PFSK-1 (cell line): ENCODE data around the gene GGA1.

Source experiments
- FOXP2 ChIP-seq: optimal IDR thresholded peaks from 2 replicates; pipeline ENCODE3; 2011; ENCODE audit warnings: borderline replicate concordance, control low read depth, inconsistent platforms; ENCODE audit not compliant: insufficient read depth; ENCODE audit errors: extremely low read length, extremely low read depth
- POLR2AphosphoS5 ChIP-seq: IDR thresholded peaks from 2 replicates; pipeline ENCODE4 v1.6.1; 2012; ENCODE audit warnings: low read depth, mild to moderate bottlenecking, control low read depth, low read length, moderate library complexity
- REST ChIP-seq, 2 experiments: IDR thresholded peaks; 2 replicates each; pipeline versions ENCODE4 v1.6.1 to v1.8.0; 2011 to 2012; ENCODE audit warnings: low read depth in 2 of 2, low read length in 2 of 2, control low read depth in 1 of 2, inconsistent platforms in 1 of 2, mild to moderate bottlenecking in 1 of 2, moderate library complexity in 1 of 2; ENCODE audit not compliant: insufficient read depth in 1 of 2
- SIN3A ChIP-seq: IDR thresholded peaks from 2 replicates; pipeline ENCODE4 v1.6.1; 2012; ENCODE audit warnings: mild to moderate bottlenecking, low read length, moderate library complexity, borderline replicate concordance; ENCODE audit not compliant: insufficient read depth
- TAF1 ChIP-seq: IDR thresholded peaks from 2 replicates; pipeline ENCODE4 v1.6.1; 2012; ENCODE audit warnings: low read length, control low read depth, borderline replicate concordance; ENCODE audit not compliant: insufficient read depth

Gene GGA1

GRCh38 chr22:37589636-37590035 lies 19.0 kb upstream of the GGA1 start:
- TF ChIP-seq TAF1 (no peak), POLR2AphosphoS5 (no peak), FOXP2 (no peak), REST (IDR thresholded peaks at IDR 0.05; ENCODE audit: insufficient read depth in 1 of 2, low read depth in 2 of 2, low read length in 2 of 2) (no peak), SIN3A (no peak)

GRCh38 chr22:37591823-37592404 lies 16.7 kb upstream of the GGA1 start:
- TF ChIP-seq SIN3A, result no peak
- no peak for TF ChIP-seq REST (IDR thresholded peaks at IDR 0.05; ENCODE audit: insufficient read depth in 1 of 2, low read depth in 2 of 2, low read length in 2 of 2)
- no peak for TF ChIP-seq FOXP2
- no peak for TF ChIP-seq TAF1
- no peak for TF ChIP-seq POLR2AphosphoS5

GRCh38 chr22:37594237-37594636 lies 14.4 kb upstream of the GGA1 start:
- TF ChIP-seq POLR2AphosphoS5 (no peak), REST (IDR thresholded peaks at IDR 0.05; ENCODE audit: insufficient read depth in 1 of 2, low read depth in 2 of 2, low read length in 2 of 2) (no peak), FOXP2 (no peak), TAF1 (no peak), SIN3A (no peak)

GRCh38 chr22:37599153-37599552 lies 9.5 kb upstream of the GGA1 start:
- no peak for TF ChIP-seq TAF1
- TF ChIP-seq POLR2AphosphoS5, result no peak
- TF ChIP-seq SIN3A, result no peak
- TF ChIP-seq REST (IDR thresholded peaks at IDR 0.05; ENCODE audit: insufficient read depth in 1 of 2, low read depth in 2 of 2, low read length in 2 of 2), result no peak
- no peak for TF ChIP-seq FOXP2

- TF ChIP-seq FOXP2, result no peak
- no peak for TF ChIP-seq POLR2AphosphoS5
- TF ChIP-seq TAF1, result no peak
- no peak for TF ChIP-seq SIN3A
- no peak for TF ChIP-seq REST (IDR thresholded peaks at IDR 0.05; ENCODE audit: insufficient read depth in 1 of 2, low read depth in 2 of 2, low read length in 2 of 2)
Observed at GRCh38 chr22:37601203-37601539, 7.5 kb upstream of the GGA1 start.
